Measurements from ENCODE around the gene NDUFA11.

Gene NDUFA11

GRCh38 chr19:5873617-5874199 is 29.9 kb downstream of the NDUFA11 start:
- Histone ChIP-seq H3K9ac (ENCODE audit: low read length) (no peak overlapping the region), H3K4me3 (ENCODE audit: insufficient read depth, low read length, poor library complexity, severe bottlenecking) (no peak overlapping the region), H3K36me3 (ENCODE audit: low read length) (no peaks in the 10 kb centered on the region), H3K79me2 (ENCODE audit: insufficient read depth, low read length) (no peaks in the 10 kb centered on the region), H2AFZ (ENCODE audit: low read depth, low read length, severe bottlenecking) (no peak overlapping the region), H3F3A (ENCODE audit: insufficient read depth) (no peaks in the 10 kb centered on the region), H3K4me2 (ENCODE audit: low read depth, low read length, poor library complexity, severe bottlenecking) (no peak overlapping the region), H4K20me1 (ENCODE audit: low read depth, low read length) (no peaks in the 10 kb centered on the region), H3K9me3 (ENCODE audit: insufficient read depth, low read length) (no peaks in the 10 kb centered on the region), H3K9me2 (replicated peaks; ENCODE audit: insufficient read depth, low read length) (no peaks in the 10 kb centered on the region), H3K27ac (ENCODE audit: low read depth, low read length) (no peak overlapping the region), H3K27me3 (ENCODE audit: low read length) (no peaks in the 10 kb centered on the region)
- TF ChIP-seq CTCF (IDR thresholded peaks at IDR 0.05; ENCODE audit: insufficient read depth, low read length, poor library complexity, severe bottlenecking) (no peak), EZH2phosphoT487 (conservative IDR thresholded peaks at IDR 0.05; ENCODE audit: low read length) (no peak)

- no peak for TF ChIP-seq EZH2phosphoT487 (conservative IDR thresholded peaks at IDR 0.05; ENCODE audit: low read length)
- no peak for TF ChIP-seq CTCF (IDR thresholded peaks at IDR 0.05; ENCODE audit: insufficient read depth, low read length, poor library complexity, severe bottlenecking)
- Histone ChIP-seq H3K9ac (ENCODE audit: low read length) (no peak overlapping the region), H3K9me3 (ENCODE audit: insufficient read depth, low read length) (no peaks in the 10 kb centered on the region), H3K36me3 (ENCODE audit: low read length) (no peaks in the 10 kb centered on the region), H2AFZ (ENCODE audit: low read depth, low read length, severe bottlenecking) (no peak overlapping the region), H3K4me3 (ENCODE audit: insufficient read depth, low read length, poor library complexity, severe bottlenecking) (no peak overlapping the region), H3K9me2 (replicated peaks; ENCODE audit: insufficient read depth, low read length) (no peaks in the 10 kb centered on the region), H3K79me2 (ENCODE audit: insufficient read depth, low read length) (no peaks in the 10 kb centered on the region), H3F3A (ENCODE audit: insufficient read depth) (no peaks in the 10 kb centered on the region), H3K27me3 (ENCODE audit: low read length) (no peaks in the 10 kb centered on the region), H4K20me1 (ENCODE audit: low read depth, low read length) (no peaks in the 10 kb centered on the region), H3K27ac (ENCODE audit: low read depth, low read length) (no peak overlapping the region), H3K4me2 (ENCODE audit: low read depth, low read length, poor library complexity, severe bottlenecking) (no peak overlapping the region)
Observed at GRCh38 chr19:5870986-5871394, 32.6 kb downstream of the NDUFA11 start.

- TF ChIP-seq CTCF (IDR thresholded peaks at IDR 0.05; ENCODE audit: insufficient read depth, low read length, poor library complexity, severe bottlenecking) (no peak), EZH2phosphoT487 (conservative IDR thresholded peaks at IDR 0.05; ENCODE audit: low read length) (no peak)
- H3K9me2 ChIP-seq (replicated peaks; ENCODE audit: insufficient read depth, low read length) = no peaks in the 10 kb centered on the region
- H3K79me2 ChIP-seq (ENCODE audit: insufficient read depth, low read length) = no peaks in the 10 kb centered on the region
- no peak overlapping the region for H2AFZ ChIP-seq (ENCODE audit: low read depth, low read length, severe bottlenecking)
- H3K9me3 ChIP-seq (ENCODE audit: insufficient read depth, low read length) = no peaks in the 10 kb centered on the region
- H3K4me2 ChIP-seq (ENCODE audit: low read depth, low read length, poor library complexity, severe bottlenecking) = no peak overlapping the region
- H3K27ac ChIP-seq (ENCODE audit: low read depth, low read length) = no peak overlapping the region
- no peak overlapping the region for H3K4me3 ChIP-seq (ENCODE audit: insufficient read depth, low read length, poor library complexity, severe bottlenecking)
- no peaks in the 10 kb centered on the region for H3K36me3 ChIP-seq (ENCODE audit: low read length)
- H3K27me3 ChIP-seq (ENCODE audit: low read length) = no peaks in the 10 kb centered on the region
- no peaks in the 10 kb centered on the region for H3F3A ChIP-seq (ENCODE audit: insufficient read depth)
- H4K20me1 ChIP-seq (ENCODE audit: low read depth, low read length) = no peaks in the 10 kb centered on the region
- no peak overlapping the region for H3K9ac ChIP-seq (ENCODE audit: low read length)
Observed at GRCh38 chr19:5867201-5868136, 36.1 kb downstream of the NDUFA11 start.

Measured in SU-DHL-6 (cell line).